DOHH2 (cell line): ENCODE data around the gene GOLT1A.

Source experiments
- H3F3A ChIP-seq: fragments of 200-600 bp; sonication (generic), shearing (Covaris generic); 2 replicates; pipeline ENCODE4 v1.6.0; 2016; ENCODE audit warnings: antibody characterized with exemption, mild to moderate bottlenecking; ENCODE audit not compliant: control insufficient read depth, insufficient read depth
- H3K27ac ChIP-seq: fragments of 200-600 bp; sonication (generic); 2 replicates; pipeline ENCODE4 v1.5.1; 2014; ENCODE audit warnings: low read depth, mild to moderate bottlenecking, low read length, moderate library complexity
- H3K27me3 ChIP-seq: fragments of 200-600 bp; sonication (generic); 2 replicates; pipeline ENCODE4 v1.6.1; 2014; ENCODE audit warnings: mild to moderate bottlenecking, low read length, mixed read lengths; ENCODE audit not compliant: control insufficient read depth
- H3K36me3 ChIP-seq: fragments of 200-600 bp; sonication (generic); 2 replicates; pipeline ENCODE4 v1.6.1; 2014; ENCODE audit warnings: mild to moderate bottlenecking, low read length, moderate library complexity, mixed read lengths; ENCODE audit not compliant: control insufficient read depth
- H3K4me1 ChIP-seq: fragments of 200-600 bp; sonication (generic); 2 replicates; pipeline ENCODE4 v1.6.1; 2014; ENCODE audit warnings: mild to moderate bottlenecking, low read length, mixed read lengths; ENCODE audit not compliant: control insufficient read depth
- H3K4me2 ChIP-seq: fragments of 200-600 bp; sonication (generic); 2 replicates; pipeline ENCODE4 v1.6.0; 2014; ENCODE audit warnings: mild to moderate bottlenecking, low read length, moderate library complexity
- H3K4me3 ChIP-seq: fragments of 200-600 bp; sonication (generic); 2 replicates; pipeline ENCODE4 v1.5.1; 2014; ENCODE audit warnings: mild to moderate bottlenecking, low read length, mixed read lengths
- H3K79me2 ChIP-seq: fragments of 200-600 bp; sonication (generic); 2 replicates; pipeline ENCODE4 v1.6.1; 2014; ENCODE audit warnings: mild to moderate bottlenecking, low read length, mixed read lengths; ENCODE audit not compliant: control insufficient read depth
- H3K9me2 ChIP-seq: fragments of 200-600 bp; sonication (generic); replicated peaks from 2 replicates; pipeline ENCODE4 v1.6.1; 2014; ENCODE audit warnings: mild to moderate bottlenecking, low read length, mixed read lengths; ENCODE audit not compliant: control insufficient read depth
- H3K9me3 ChIP-seq: fragments of 200-600 bp; sonication (generic); 2 replicates; pipeline ENCODE4 v1.6.1; 2014; ENCODE audit warnings: antibody characterized with exemption, low read length, mixed read lengths; ENCODE audit not compliant: control insufficient read depth, insufficient read depth
- H4K20me1 ChIP-seq: fragments of 200-600 bp; sonication (generic); 2 replicates; pipeline ENCODE4 v1.6.0; 2014; ENCODE audit warnings: low read depth, mild to moderate bottlenecking, antibody characterized with exemption, low read length, moderate library complexity; ENCODE audit not compliant: control insufficient read depth, insufficient read depth
- CTCF ChIP-seq: fragments of 200-600 bp; sonication (generic); IDR thresholded peaks from one replicate; pipeline ENCODE4 v1.5.1; 2014; ENCODE audit warnings: antibody characterized with exemption, mild to moderate bottlenecking, low read depth, low read length; ENCODE audit not compliant: poor library complexity, severe bottlenecking
- EZH2phosphoT487 ChIP-seq: fragments of 200-600 bp; sonication (generic); IDR thresholded peaks from 2 replicates; pipeline ENCODE4 v1.6.1; 2017; ENCODE audit warnings: borderline replicate concordance, mild to moderate bottlenecking, antibody characterized with exemption, low read length, moderate library complexity, mixed read lengths

GOLT1A gene

DNA sequence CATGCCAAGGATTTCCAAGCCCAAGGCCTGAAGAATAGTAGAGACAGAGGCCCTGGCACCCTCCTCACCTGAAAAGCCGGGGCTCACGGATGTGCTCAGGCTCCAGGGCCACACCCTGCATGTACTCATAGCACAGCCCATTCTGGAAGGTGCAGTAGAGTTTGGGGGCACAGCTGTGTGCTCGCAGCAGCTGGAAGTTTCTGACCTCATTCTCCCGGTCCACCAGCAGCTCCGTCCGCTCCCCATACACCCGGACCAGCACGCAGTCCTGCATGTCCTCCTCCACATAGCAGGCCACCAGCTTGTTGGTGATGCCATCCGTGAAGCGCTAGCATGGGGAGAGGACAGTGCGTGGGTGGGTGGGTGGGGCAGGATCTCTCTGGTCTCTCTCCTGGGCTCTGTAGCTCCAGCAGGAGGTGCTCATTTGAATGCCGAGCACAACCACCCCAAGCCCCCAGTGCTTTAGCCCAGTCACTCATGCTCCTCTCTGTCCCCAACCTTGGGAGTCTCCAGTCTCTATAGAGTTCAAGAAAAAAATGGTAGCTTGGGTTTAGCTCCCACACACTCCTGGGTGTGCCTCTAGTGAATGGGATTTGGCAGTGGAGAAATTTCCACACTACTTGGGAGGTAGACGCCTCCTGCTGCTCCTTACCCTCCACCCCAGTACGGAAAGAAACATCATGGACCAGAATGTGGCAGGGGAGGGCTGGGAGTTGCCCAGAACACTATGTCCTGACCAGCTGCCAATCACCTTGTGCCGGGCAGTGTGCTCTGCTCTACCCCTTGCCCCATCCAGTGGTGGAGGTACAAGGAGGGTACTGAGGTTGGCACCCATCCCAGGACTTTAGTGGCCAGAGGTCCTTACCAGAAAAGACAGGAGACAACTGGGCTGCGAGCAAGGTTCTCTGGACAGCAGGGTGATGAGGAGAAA lies 63.9 kb downstream of the GOLT1A start:
- TF ChIP-seq CTCF (no peak), EZH2phosphoT487 (no peak)
- no peaks in the 10 kb centered on the region for H3K79me2 ChIP-seq
- H3K4me2 ChIP-seq: no peak overlapping the region
- no peaks in the 10 kb centered on the region for H3F3A ChIP-seq
- H3K4me3 ChIP-seq: no peak overlapping the region
- H4K20me1 ChIP-seq: no peaks in the 10 kb centered on the region
- H3K36me3 ChIP-seq: no peaks in the 10 kb centered on the region
- H3K9me3 ChIP-seq: no peaks in the 10 kb centered on the region
- peaks cover 8% of the 10 kb centered on the region; the same call in 1 of the 2 replicates for H3K27me3 ChIP-seq
- no peaks in the 10 kb centered on the region for H3K4me1 ChIP-seq
- no peaks in the 10 kb centered on the region for H3K9me2 ChIP-seq
- H3K27ac ChIP-seq: no peak overlapping the region

- H3K9me2 ChIP-seq: no peaks in the 10 kb centered on the region
- no peaks in the 10 kb centered on the region for H4K20me1 ChIP-seq
- H3K4me1 ChIP-seq: no peaks in the 10 kb centered on the region
- TF ChIP-seq CTCF (no peak), EZH2phosphoT487 (no peak)
- peaks cover 8% of the 10 kb centered on the region; the same call in 1 of the 2 replicates for H3K27me3 ChIP-seq
- no peaks in the 10 kb centered on the region for H3F3A ChIP-seq
- H3K4me2 ChIP-seq: no peak overlapping the region
- H3K36me3 ChIP-seq: no peaks in the 10 kb centered on the region
- no peaks in the 10 kb centered on the region for H3K9me3 ChIP-seq
- no peak overlapping the region for H3K4me3 ChIP-seq
- H3K79me2 ChIP-seq: no peaks in the 10 kb centered on the region
- no peak overlapping the region for H3K27ac ChIP-seq
Measured at GRCh38 chr1:204149107-204149506, 64.7 kb downstream of the GOLT1A start.
